NCI-H187 (cell line): Measurements from ENCODE around the gene NSUN6.
"Not testable (repeated sequence)": the region's sequence is repeated elsewhere in the genome, so short reads cannot be mapped to it uniquely, and the experiment has no call there.

ENCODE experiments used
- DNase-seq, 2 experiments: peaks; one replicate each; lab custom pipeline; 2025; lab: John Stamatoyannopoulos, UW

The NSUN6 gene

DNA sequence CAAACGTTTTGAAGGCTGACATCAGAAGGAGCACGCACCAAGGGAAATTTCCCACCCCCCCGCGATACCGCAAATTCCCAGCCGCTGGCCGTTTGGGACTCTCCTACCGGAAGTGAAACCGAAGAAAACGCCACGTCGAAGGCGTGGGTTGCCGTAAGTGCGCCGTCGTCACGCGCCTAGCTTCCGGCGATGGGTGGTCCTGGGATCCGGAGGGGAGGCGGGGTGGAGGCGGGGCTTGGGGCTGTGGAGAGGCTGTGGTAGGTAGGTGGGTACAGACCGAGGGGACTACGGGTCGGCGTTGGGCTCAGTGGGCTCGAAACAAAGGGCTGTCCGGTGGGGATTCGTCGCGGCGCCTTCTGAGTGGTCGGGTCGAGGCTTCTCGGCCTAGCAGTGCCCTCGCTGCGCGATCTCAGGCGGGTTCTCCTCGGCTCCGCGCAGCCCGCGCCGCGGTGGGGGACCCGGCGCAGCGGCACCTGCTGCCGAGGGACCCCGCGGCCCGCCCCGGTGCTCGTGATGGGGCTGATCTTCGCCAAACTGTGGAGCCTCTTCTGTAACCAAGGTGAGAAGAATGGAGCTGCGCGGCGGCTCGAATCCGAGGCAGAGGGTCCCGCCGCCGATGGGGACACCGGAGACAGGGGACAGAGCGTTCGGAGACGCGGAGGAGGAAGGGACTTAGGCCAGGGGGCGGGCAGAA, 7.9 kb upstream of the NSUN6 start, which contains the start of gene ARL5B:
Gene ARL5B, plus strand, starts transcription at position 307 of the 694 bp plus-strand sequence. Its CDS starts 207 bp downstream, at position 514.
- DNase-seq: peak; percentile 44 to 79

DNA sequence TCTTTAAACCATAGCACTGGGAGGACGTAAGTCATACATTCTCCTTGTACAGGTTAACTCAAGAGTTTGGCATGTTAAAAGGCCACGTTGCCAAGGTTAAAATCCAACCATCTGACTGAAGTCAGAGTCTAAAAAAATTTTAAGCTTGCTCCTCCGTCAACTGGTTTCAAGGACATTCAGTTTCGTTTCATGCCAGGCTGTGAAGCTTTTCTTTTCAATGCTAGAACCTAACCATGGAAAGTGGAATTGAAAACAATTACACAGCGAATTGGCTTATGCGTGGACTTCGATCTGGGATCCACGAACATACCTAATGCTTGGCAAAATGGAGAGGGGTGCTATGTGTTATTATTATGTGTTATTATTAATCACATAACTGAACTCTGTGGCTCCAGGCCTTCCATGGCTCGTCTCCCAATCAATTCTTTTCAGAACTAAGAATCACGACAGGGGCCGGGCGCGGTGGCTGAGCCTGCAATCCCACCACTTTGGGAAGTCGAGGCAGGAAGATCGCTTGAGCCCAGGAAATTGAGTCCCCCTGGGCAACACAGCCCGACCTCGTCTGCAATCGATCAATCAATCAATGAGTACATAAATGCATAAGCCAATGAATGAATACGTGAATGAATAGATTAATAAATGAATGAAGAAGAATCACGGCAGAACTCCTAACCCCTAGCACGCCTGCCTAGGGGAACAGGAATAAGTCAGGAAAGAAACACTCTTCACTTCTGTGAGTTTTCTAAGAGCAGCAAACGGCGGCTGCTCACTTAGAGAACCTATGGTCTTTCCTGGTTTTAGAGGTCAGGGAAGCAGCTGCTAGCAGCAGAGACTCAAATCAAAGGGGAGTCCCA, 7.1 kb upstream of the NSUN6 start:
- DNase-seq: no peak

DNA sequence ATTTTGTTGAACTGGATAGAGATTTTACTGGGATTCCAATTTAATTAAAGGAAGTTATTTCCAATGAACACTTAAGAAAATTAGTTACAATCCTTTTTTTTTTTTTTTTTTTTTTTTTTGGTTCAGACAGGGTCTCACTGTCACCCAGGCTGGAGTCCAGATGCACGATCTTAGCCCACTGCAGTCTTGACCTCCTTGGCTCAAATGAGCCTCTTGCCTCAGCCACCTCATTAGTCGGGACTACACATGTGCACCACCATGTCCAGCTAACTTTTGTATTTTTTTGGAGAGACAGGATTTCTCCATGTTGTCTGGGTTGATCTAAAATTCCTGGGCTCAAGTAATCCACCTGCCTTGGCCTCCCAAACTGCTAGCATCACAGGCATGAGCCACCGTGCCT, 5.3 kb upstream of the NSUN6 start:
- no peak for DNase-seq

DNA sequence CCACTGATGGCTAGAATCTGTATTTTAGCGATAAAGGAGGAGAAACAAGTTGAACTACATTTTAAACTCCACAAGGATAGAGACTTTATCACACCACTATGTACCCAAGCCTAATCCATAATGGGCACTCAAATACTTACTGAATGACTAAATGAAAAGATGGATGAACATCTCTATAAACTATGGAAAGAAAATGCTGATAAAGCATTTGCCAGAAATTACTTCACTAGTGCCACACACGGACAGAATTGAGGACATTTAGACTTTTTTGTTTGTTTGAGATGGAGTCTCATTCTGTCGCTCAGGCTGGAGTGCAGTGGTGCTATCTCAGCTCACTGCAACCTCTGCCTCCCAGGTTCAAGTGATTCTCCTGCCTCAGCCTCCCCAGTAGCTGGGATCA, 1.7 kb upstream of the NSUN6 start:
- no peak for DNase-seq

DNA sequence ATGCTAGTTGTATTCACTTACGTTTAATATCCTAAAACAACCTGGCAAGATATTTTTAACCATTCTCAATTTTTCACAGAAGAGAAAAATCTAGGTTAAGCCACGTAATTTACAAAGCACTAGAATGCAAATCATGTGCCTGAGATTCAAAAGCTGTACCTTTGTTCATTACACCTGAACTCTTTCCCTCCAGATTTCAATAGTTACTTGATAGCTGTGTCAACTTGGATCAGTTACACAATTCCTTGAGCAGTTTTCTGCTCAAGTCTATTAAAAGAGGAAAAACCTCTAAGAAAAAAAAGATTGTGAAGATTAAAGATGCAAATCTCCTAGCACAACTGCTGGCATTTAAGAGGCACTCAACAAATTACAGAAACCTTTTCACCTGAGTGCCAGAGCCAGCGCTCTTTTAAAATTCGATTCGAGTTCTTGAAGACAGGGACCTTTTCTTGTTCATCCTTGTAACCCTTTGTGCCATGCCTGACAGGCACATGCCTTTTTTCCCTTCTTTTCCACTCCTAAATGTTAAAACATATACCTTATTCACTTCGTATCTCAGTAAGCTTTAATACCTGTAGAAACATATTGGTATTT, 886 bp downstream of the NSUN6 start:
- no peak for DNase-seq

DNA sequence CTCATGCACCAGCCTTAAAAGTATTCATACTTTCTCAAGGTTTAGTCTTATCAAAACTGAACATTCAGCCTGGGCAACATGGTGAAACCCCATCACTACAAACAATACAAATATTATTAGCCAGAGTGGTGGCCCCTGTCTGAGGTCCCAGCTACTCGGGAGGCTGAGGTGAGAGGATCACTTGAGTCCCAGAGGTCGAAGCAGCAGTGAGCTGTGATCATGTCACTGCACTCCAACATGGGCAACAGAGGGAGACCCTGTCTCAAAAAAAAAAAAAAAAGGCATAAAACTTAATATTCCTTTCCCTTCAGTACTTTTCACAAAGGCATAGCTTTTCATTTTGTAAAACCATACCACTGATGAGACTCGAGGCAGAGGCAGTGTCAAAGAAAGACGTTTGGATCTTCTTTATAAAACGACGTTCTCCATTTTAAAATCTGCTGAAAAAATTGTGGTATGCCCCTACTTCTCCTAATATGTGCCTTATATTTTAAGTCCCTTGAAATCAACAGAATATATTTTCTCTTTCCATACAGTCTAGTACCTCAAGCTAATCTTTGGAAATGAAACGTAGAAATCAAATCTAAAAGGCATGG, 1.9 kb downstream of the NSUN6 start:
- no peak for DNase-seq

DNA sequence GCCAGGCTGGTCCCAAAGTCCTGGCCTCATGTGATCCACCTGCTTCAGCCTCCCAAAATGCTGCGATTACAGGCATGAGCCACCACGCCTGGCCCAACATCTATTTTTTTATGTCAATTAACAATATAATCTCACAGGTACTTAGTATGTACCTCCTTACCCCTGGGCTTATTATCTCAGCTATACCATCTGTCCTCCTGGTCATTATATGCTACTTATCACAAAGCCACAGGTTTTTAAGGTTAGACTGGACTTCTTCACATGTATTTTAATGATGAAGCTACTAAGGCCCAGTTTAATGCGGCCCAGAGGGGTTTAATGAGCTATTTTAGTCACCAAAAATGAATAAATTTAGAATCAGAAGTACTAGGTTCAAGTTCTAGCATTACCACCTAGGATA, 3.4 kb downstream of the NSUN6 start:
- DNase-seq: no peak

DNA sequence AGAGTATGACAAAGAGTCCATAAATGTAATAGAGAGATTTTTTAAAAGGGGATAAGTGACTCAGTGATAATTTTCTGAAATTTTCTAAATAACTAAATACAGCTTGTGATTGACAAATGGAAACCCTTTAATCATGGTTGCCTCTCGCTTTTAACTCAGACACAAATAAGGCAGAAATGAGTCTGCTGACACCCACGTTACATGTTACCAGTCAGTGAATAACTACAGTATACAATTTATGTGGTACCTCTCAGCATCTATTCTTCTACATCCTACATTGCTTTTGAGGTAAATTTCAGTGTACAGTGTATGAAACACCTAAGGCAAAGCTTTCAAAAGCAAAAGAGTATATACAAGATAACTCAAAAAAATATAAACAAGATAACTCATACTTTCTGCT, 4.2 kb downstream of the NSUN6 start:
- DNase-seq: no peak

DNA sequence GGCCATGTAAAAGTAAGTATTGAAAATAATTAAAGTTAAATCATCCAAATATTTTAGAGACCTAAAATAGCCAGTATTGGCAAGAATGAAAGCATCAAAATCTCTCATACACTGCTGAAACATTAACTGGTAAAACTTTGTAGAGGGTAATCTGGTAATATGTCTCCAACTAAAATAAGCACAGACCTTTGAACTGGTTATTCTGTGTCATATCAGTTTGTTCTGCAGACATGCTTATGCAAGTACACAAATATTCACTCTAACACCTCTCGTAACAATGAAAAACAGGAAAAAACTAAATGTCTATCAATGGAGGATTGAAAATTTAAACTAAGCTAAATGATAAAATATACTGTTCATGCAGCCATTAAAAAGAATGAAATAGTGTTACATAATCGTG, 11.7 kb downstream of the NSUN6 start:
- not testable (repeated sequence) for DNase-seq

DNA sequence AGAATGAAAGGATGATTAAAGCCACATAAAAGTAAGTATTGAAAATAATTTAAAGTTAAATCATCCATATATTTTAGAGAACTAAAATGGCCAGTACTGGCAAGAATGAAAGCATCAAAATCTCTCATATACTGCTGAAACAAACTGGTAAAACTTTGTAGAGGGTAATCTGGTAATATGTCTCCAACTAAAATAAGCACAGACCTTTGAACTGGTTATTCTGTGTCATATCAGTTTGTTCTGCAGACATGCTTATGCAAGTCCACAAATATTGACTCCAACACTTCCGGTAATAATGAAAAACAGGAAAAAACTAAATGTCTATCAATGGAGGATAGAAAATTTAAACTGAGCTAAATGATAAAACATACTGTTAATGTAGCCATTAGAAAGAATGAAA, 14.0 kb downstream of the NSUN6 start:
- not testable (repeated sequence) for DNase-seq

DNA sequence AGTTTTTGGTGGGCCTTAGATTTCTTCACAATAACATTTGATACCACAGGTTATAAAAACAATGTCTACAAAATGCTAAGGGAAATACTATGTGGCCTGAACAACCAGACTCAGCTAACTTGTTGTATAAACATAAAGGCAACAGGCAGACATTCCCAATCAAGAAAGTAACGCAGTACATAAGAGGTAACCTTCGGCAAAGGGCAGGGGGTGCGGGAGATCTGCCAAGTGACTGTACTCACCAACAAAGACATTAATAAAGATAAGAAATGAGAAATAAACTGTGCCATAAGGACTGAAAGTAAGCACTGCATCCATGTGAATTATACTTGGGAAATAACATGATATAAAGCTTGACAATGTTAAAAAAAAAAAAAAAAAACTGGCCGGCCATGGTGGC, 15.4 kb downstream of the NSUN6 start:
- no peak for DNase-seq

DNA sequence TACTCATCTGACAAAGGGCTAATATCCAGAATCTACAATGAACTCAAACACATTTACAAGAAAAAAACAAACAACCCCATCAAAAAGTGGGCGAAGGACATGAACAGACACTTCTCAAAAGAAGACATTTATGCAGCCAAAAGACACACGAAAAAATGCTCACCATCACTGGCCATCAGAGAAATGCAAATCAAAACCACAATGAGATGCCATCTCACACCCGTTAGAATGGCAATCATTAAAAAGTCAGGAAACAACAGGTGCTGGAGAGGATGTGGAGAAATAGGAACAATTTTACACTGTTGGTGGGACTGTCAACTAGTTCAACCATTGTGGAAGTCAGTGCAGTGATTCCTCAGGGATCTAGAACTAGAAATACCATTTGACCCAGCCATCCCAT, 18.9 kb downstream of the NSUN6 start:
- not testable (repeated sequence) for DNase-seq

DNA sequence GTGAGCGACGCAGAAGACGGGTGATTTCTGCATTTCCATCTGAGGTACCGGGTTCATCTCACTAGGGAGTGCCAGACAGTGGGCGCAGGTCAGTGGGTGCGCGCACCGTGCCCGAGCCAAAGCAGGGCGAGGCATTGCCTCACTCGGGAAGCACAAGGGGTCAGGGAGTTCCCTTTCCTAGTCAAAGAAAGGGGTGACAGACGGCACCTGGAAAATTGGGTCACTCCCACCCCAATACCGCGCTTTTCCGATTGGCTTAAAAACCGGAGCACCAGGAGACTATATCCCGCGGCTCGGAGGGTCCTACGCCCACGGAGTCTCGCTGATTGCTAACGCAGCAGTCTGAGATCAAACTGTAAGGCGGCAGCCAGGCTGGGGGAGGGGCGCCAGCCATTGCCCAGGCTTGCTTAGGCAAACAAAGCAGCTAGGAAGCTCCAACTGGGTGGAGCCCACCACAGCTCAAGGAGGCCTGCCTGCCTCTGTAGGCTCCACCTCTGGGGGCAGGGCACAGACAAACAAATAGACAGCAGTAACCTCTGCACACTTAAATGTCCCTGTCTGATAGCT, 23.9 kb downstream of the NSUN6 start:
- peak; percentile 25 to 34 for DNase-seq

DNA sequence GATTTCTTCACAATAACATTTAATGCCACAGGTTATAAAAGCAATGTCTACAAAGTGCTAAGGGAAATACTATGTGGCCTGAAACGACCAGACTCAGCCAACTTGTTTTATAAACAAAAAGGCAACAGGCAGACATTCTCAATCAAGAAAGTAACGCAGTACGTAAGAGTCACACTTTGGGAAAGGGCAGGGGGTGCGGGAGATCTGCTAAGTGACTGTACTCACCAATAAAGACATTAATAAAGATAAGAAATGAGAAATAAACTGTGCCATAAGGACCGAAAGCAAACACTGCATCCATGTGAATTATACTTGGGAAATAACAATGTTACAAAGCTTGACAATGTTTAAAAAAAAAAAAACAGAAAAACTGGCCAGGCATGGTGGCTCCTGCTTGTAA, 25.5 kb downstream of the NSUN6 start:
- DNase-seq: no peak

DNA sequence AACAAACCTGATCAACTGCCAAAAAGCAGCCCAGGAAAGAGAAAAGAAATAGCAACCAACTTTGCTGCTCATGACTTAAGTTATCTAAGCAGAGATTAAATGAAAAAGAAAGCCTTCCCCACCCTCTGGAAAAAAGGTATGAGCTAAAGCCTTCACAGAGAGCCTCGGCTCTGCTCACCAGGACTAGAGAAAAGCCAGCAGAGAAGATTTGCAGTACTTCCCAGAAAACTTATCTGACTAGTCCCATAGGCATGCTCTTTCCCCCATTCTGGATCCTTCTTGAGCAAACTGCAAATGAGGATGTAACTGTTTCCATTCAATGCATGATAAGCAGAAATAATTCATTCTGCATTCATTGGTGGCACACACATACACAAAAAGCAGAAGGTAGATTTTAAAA, 27.7 kb downstream of the NSUN6 start:
- not testable (repeated sequence) for DNase-seq

DNA sequence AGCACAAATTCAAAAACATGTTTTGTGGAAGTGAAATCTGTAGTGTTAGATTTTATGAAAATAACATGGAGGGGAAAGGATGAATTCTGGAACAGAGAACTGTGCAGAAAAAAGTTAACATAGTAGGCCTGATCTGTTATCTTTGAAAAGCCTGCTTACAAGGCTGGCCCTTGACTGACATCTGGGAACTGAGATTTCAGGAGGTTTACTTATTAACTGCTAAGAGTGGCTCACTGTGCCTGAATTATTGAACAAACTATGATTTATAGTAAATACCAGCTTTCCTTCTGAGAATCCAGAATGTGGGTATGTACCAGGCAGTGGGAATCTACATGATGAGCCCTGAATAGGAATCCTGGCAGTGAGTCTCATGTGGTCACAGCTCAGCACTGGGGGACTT, 30.5 kb downstream of the NSUN6 start:
- DNase-seq: no peak

DNA sequence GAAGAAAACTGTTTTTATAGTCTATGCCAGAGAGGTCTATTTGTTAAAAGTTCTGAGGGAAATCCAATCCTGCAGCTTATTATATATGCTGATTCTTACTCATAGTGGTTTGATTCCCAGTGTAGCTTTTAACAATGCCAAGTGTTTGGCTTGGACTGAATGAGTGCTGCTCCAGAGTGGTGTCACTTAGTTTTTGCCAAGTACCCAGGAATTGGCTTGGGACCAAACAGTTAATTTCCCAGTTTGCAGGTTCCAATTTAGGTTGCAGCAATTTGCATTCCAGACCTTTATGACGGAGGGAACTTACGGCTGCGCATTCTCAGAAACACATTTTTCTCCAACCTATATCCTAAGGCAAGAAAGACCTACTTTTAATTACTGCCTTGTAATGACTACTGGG, 32.4 kb downstream of the NSUN6 start:
- no peak for DNase-seq

DNA sequence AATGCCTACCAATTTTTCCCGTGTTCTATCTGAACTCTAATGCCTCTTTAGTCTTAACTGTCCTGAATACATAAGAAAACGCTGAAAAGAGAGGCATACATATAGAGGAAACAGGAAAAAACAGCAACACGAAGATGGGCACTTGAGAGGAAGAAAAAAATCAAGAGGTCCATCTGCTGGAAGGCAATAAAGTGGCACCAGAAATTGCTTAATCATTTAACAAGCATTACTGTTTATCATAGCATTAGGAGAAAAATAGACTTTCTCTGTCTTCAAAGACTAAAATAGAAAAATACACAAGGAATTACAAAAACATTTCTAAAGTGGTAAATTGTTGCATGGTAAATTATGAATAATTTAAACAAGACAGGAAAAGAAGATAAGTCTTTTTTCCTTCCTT, 35.0 kb downstream of the NSUN6 start:
- no peak for DNase-seq

DNA sequence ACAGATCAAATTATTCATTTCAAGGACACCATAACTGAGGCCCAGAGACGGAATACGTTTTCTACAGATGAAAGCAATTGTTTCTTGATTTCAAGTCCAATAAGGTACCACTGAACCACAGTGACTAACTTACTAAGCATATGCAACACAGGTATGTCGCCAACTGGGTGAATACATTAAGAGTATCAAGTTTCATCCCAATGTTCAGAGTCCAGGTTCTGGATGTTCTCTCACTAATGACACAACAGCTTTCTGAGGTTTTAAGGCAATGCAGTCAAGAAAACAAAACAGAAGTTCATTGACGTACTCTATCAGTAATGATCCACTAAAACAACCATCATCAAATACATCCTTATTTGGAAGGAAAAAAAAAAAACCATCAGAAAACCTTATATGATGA, 35.8 kb downstream of the NSUN6 start:
- no peak for DNase-seq

DNA sequence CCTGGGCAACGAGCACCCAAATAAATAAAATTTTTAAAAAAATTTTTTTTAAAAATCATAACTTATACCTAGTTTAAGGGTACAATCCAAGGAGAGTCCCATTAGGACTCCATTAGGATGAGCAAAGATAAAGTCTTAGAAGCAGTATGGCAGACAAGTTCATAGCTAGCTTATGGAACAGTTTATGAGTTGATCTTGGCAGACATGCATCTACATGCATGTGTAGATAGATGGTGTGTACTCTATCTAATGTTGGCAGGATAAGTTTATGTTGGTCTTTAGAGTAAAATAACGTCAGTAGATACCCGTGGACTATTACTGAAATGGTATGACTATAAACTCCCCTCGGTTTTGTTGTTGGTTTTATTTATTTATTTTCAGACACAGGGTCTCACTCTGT, 40.2 kb downstream of the NSUN6 start:
- no peak for DNase-seq

DNA sequence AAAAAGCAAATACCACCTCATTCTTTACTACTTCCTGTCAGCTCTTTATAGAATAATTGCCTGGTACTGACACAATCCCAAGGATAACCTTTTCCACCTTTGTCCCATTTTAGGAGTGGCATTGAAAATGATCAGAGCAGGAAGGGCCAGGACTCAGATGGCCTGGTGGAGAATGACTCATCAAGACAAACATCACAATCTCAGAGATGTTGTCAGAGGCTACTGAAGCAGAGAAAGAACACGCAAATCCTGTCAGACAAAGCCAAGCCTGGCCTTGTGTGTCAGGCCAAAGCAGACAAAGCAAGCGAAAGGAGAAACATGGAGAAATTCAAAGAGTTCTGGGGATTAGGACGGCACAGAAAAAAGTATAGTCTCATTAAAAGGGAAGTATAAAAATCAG, 40.9 kb downstream of the NSUN6 start:
- DNase-seq: no peak

DNA sequence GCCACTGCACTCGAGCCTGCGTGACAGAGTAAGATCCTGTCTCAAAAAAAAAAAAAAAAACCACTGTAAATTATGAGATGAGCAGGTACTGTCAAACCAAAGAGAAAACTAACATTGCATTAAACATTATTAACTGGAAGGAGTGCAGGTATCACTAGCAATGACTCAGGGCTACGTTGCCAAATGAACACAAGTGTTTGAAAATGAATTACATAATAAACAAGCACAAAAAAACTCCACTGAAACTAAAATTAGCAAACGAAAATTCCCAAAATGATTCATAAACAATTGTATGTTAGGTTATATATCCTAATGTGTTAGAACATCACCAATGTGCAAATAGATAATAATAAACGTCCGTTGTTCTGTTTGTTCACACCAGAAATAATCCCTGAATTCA, 42.8 kb downstream of the NSUN6 start:
- no peak for DNase-seq
